Cardiac fibroblast (primary cell): Measurements from ENCODE around the gene CRMP1.
A peak's percentile ranks its signal among the peaks of the same experiment; 100 is the strongest.
"Not testable (repeated sequence)": the region's sequence is repeated elsewhere in the genome, so short reads cannot be mapped to it uniquely, and the experiment has no call there.

Experiments
- DNase-seq, 2 donors: peaks; one replicate each; pipeline versions ENCODE4 v3.0.0 to v3.0.0-alpha.2; 2010; ENCODE audit warnings: low read depth in 2 of 2
- H3K4me3 ChIP-seq, 2 donors: replicated peaks in 1 of 2; 1 replicate in 1 of 2; 2 replicates in 1 of 2; pipeline ENCODE4 v1.5.1; 2011; ENCODE audit warnings: low read depth in 2 of 2, low read length in 2 of 2, mild to moderate bottlenecking in 2 of 2, moderate library complexity in 1 of 2
- TF ChIP-seq, protein P1 (sequence below): IDR thresholded peaks from one replicate; pipeline ENCODE4 v1.5.1; 2011; ENCODE audit warnings: low read depth, mild to moderate bottlenecking, low read length, inconsistent platforms

CRMP1 gene

GRCh38 chr4:5815641-5816040, 77.2 kb downstream of the CRMP1 start:
- TF ChIP-seq, protein P1, sequence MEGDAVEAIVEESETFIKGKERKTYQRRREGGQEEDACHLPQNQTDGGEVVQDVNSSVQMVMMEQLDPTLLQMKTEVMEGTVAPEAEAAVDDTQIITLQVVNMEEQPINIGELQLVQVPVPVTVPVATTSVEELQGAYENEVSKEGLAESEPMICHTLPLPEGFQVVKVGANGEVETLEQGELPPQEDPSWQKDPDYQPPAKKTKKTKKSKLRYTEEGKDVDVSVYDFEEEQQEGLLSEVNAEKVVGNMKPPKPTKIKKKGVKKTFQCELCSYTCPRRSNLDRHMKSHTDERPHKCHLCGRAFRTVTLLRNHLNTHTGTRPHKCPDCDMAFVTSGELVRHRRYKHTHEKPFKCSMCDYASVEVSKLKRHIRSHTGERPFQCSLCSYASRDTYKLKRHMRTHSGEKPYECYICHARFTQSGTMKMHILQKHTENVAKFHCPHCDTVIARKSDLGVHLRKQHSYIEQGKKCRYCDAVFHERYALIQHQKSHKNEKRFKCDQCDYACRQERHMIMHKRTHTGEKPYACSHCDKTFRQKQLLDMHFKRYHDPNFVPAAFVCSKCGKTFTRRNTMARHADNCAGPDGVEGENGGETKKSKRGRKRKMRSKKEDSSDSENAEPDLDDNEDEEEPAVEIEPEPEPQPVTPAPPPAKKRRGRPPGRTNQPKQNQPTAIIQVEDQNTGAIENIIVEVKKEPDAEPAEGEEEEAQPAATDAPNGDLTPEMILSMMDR = no peak

GRCh38 chr4:5814421-5814820, 78.5 kb downstream of the CRMP1 start:
- TF ChIP-seq, protein P1 = no peak
- DNase-seq = no peak
- no peak overlapping the region for H3K4me3 ChIP-seq

More at GRCh38 chr4:5815641-5816040, 77.2 kb downstream of the CRMP1 start:
- no peak for DNase-seq
- H3K4me3 ChIP-seq = no peak overlapping the region

GRCh38 chr4:5813882-5814255, 79.0 kb downstream of the CRMP1 start:
- TF ChIP-seq, protein P1 = no peak
- no peak for DNase-seq
- H3K4me3 ChIP-seq = no peak overlapping the region

DNA sequence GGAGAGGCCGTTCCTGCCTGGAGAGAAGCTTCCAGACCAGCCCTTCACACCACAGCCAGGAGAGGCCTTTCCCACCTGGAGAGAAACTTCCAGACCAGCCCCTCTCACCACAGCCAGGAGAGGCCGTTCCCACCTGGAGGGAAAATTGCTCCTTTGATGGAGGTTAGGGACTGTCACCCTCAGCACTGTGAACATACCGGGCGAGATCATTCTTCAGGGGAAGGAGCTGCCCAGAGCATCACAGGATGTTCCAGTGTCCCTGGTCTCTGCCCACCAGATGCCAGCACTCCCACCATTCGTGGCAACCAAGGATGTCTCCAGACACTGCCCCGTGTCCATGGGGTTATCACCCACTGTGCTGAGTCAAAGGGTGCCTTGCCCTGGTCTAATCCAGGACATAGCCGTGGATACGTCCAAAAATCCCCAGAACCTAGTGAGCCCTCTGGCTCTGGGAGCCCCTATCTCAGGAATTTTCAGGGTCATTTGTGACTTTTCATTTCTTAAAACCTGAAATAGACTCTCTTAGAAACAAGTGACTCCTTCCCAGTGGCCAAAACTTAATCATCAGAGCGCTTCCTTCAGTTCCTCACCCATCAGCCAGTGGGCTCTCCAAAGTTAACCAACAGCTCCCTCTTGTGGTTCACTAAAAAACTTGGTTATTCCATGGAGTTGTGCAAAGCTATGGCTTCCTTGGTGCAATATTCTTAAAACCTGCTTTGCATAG, 80.2 kb downstream of the CRMP1 start:
- H3K4me3 ChIP-seq = no peak overlapping the region
- TF ChIP-seq, protein P1 = peak; percentile 71
- peak; percentile 83 to 87 for DNase-seq

- not testable (repeated sequence) for DNase-seq, H3K4me3 ChIP-seq
Observed at GRCh38 chr4:5812057-5812456, 80.8 kb downstream of the CRMP1 start.

DNA sequence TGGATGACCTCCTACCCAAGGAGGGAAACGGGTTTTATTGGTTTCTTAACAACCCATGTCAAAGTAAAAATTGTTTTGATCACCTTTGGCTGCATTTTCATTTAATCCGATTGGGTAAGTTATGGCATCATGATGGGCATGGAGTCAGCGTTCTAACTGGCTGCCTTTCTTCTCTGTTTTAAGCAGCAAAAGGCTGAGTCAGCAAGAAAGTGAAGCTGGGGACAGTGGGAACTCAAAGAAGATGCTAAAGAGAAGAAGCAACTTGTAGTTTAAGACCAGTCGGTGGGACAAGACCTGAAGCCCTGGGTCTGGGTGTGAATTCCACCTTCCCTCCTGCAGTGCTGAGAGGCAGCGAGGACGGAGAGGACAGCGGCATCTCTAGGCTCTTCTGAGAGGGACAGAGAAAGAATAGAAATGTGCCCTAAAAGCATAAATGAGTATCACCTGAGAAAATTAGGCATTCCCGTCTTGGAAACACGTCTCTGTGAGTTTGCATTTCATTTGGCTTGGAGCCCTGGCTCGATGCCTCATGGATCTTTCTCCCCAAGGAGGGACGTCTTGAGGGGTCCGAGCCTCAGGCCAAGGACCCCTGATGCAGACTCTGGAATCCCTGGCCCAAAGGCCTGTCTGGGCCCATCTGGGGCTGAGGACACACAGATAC, 82.0 kb downstream of the CRMP1 start:
- DNase-seq = no peak
- H3K4me3 ChIP-seq = no peak overlapping the region
- TF ChIP-seq, protein P1 = no peak

DNA sequence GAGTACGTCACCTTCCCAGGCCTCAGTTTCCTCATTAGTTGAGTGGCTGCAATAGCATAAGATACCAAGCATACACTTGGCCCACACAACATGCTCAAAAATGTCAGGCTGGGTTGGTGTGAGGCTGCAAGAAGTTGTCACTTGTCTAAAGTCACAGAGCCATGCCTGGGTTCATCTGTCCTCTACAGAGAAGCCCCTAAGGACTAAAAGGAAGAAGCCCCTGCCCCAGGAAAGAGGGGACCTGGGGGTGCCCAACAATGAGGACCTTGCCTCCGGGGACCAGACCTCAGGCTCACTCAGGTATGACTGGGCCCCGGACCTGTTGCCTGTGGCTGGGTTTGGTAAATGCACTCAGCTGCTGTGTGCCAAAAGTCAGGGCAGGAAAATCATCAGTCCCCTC, 82.7 kb downstream of the CRMP1 start:
- no peak overlapping the region for H3K4me3 ChIP-seq
- no peak for DNase-seq
- TF ChIP-seq, protein P1 = no peak
